MM.1S (cell line): ENCODE measurements around the gene NDUFB8.
"Not testable (repeated sequence)": the region's sequence is repeated elsewhere in the genome, so short reads cannot be mapped to it uniquely, and the experiment has no call there.

Source experiments
- DNase-seq: peaks from one replicate; pipeline ENCODE4 v3.0.0-alpha.2; 2015
- H2AFZ ChIP-seq: fragments of 300-600 bp; sonication (generic); 2 replicates; pipeline ENCODE4 v1.6.0; 2016; ENCODE audit warnings: antibody characterized with exemption, low read length
- H3F3A ChIP-seq: fragments of 300-600 bp; sonication (generic); 2 replicates; pipeline ENCODE4 v1.6.1; 2016; ENCODE audit warnings: mild to moderate bottlenecking, antibody characterized with exemption, low read length, moderate library complexity, mixed read lengths; ENCODE audit not compliant: insufficient read depth
- H3K27ac ChIP-seq: fragments of 300-600 bp; sonication (generic); 2 replicates; pipeline ENCODE4 v1.5.1; 2016; ENCODE audit warnings: mild to moderate bottlenecking, low read length
- H3K27me3 ChIP-seq: fragments of 300-600 bp; sonication (generic); replicated peaks from 2 replicates; pipeline ENCODE4 v1.6.0; 2016; ENCODE audit warnings: low read length; ENCODE audit not compliant: insufficient read depth
- H3K36me3 ChIP-seq: fragments of 300-600 bp; sonication (generic); replicated peaks from 2 replicates; pipeline ENCODE4 v1.6.1; 2016; ENCODE audit warnings: mild to moderate bottlenecking, low read length, mixed read lengths; ENCODE audit not compliant: insufficient read depth
- H3K4me1 ChIP-seq: fragments of 300-600 bp; sonication (generic); 2 replicates; pipeline ENCODE4 v1.6.1; 2016; ENCODE audit warnings: low read length, mixed read lengths
- H3K4me2 ChIP-seq: fragments of 300-600 bp; sonication (generic); 2 replicates; pipeline ENCODE4 v1.6.0; 2016; ENCODE audit warnings: low read depth, low read length
- H3K4me3 ChIP-seq: fragments of 300-600 bp; sonication (generic); 2 replicates; pipeline ENCODE4 v1.5.1; 2016; ENCODE audit warnings: low read length, mixed read lengths
- H3K79me2 ChIP-seq: fragments of 300-600 bp; sonication (generic); 2 replicates; pipeline ENCODE4 v1.6.1; 2016; ENCODE audit warnings: mixed run types, low read length, mixed read lengths
- H3K9ac ChIP-seq: fragments of 300-600 bp; sonication (generic); 2 replicates; pipeline ENCODE4 v1.6.1; 2016; ENCODE audit warnings: low read length, mixed read lengths
- H3K9me2 ChIP-seq: fragments of 300-600 bp; sonication (generic); replicated peaks from 2 replicates; pipeline ENCODE4 v1.6.1; 2016; ENCODE audit warnings: mild to moderate bottlenecking, low read length, mixed read lengths; ENCODE audit not compliant: insufficient read depth
- H3K9me3 ChIP-seq: fragments of 300-600 bp; sonication (generic); replicated peaks from 2 replicates; pipeline ENCODE4 v1.6.1; 2016; ENCODE audit warnings: mild to moderate bottlenecking, low read length, mixed read lengths; ENCODE audit not compliant: insufficient read depth
- H4K20me1 ChIP-seq: fragments of 300-600 bp; sonication (generic); 2 replicates; pipeline ENCODE4 v1.6.1; 2016; ENCODE audit warnings: mild to moderate bottlenecking, low read length, moderate library complexity, mixed read lengths; ENCODE audit not compliant: insufficient read depth
- EZH2 ChIP-seq: fragments of 300-600 bp; sonication (generic); optimal IDR thresholded peaks from 2 replicates; pipeline ENCODE3; 2017; ENCODE audit warnings: low read depth, mild to moderate bottlenecking, antibody characterized with exemption, low read length, mixed read lengths
- EZH2phosphoT487 ChIP-seq: fragments of 300-600 bp; sonication (generic); IDR thresholded peaks from 2 replicates; pipeline ENCODE4 v1.6.1; 2018; ENCODE audit warnings: antibody characterized with exemption, low read length
- TF ChIP-seq, protein P1 (sequence below): fragments of 300-600 bp; sonication (generic); IDR thresholded peaks from 2 replicates; pipeline ENCODE4 v1.5.1; 2016; ENCODE audit warnings: antibody characterized with exemption, low read length, mixed read lengths

Gene NDUFB8

DNA sequence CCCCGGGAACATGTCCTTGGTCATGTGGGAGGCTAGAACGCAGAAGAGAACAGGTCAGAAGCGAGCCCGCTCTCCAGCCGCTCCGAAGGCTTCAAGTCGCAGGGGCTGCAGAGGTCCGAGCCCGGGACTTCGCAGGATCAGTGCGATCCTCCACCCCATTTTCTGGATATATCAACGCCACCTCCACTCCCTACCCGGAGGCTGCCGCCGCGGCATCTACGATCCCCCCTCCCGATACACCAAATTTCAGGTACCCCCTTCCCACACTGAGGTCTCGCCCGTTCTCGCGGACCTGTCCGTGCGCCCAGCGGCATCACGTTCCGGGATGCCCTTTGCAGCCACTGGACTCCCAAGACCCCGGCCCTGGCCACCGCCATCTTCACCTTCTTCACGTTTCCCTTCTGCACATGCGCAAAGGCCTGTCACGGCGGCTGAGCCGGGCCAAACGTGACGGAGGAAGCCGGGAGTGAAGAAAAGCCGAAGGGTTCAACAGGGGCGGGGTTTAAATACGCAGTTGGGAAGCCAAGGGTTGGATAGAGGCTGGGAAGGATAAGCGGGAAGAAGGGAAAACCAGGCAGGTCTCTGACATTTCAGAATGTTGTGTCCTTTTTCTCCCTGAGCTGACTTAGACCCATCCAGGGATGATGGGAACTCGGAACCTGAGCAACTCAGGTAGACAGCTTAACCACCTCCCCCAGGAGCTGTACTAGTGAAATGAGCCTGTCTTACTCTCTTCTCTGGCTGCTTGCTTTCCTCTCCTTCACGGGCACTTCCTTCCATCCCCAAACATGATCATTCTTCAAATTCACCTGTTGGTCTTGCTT lies at the start of gene NDUFB8:
Gene NDUFB8, minus strand, starts transcription at position 397 of the 824 bp plus-strand sequence. Its CDS starts 20 bp downstream, at position 377.
- DNase-seq: peak; percentile 82
- peak within 1 kb of the TSS; percentile 54; the same call in 1 of the 2 replicates for H3K27ac ChIP-seq
- H3K9me3 ChIP-seq: no peaks in the 10 kb centered on the region
- peaks cover 34% of the 10 kb centered on the region for H3K4me1 ChIP-seq
- peaks cover 19% of the 10 kb centered on the region for H3F3A ChIP-seq
- peak within 1 kb of the TSS; percentile 99 for H3K4me3 ChIP-seq
- peak within 1 kb of the TSS; percentile 97 for H3K4me2 ChIP-seq
- no peaks in the 10 kb centered on the region for H4K20me1 ChIP-seq
- TF ChIP-seq, protein P1, sequence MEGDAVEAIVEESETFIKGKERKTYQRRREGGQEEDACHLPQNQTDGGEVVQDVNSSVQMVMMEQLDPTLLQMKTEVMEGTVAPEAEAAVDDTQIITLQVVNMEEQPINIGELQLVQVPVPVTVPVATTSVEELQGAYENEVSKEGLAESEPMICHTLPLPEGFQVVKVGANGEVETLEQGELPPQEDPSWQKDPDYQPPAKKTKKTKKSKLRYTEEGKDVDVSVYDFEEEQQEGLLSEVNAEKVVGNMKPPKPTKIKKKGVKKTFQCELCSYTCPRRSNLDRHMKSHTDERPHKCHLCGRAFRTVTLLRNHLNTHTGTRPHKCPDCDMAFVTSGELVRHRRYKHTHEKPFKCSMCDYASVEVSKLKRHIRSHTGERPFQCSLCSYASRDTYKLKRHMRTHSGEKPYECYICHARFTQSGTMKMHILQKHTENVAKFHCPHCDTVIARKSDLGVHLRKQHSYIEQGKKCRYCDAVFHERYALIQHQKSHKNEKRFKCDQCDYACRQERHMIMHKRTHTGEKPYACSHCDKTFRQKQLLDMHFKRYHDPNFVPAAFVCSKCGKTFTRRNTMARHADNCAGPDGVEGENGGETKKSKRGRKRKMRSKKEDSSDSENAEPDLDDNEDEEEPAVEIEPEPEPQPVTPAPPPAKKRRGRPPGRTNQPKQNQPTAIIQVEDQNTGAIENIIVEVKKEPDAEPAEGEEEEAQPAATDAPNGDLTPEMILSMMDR: no peak
- no peak for TF ChIP-seq EZH2
- TF ChIP-seq EZH2phosphoT487: no peak
- H3K79me2 ChIP-seq: peaks cover 41% of the 10 kb centered on the region
- peak within 1 kb of the TSS; percentile 94 for H3K9ac ChIP-seq
- H3K9me2 ChIP-seq: no peaks in the 10 kb centered on the region
- peak within 1 kb of the TSS; percentile 96 for H2AFZ ChIP-seq
- H3K36me3 ChIP-seq: peaks cover 7% of the 10 kb centered on the region; the same call in 1 of the 2 replicates
- H3K27me3 ChIP-seq: no peaks in the 10 kb centered on the region

DNA sequence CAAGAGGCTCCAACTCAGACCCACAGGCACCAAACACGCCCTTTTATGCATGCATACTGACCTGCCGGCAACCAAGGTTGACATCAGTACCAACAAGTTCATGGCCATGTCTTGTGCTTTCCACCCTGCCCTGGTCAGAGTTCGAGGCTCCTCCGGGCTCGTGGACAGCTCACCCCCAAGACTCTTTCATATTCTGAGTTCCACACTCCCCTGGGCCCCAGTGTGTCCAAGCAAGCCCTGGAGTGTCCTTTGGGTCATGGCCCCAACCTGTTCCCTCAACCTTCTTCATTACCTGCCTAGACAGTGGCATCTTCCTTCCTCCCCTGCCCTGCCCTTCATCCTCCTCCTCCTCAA lies 46.6 kb upstream of the NDUFB8 start:
- Histone ChIP-seq H3K9me3 (no peaks in the 10 kb centered on the region), H3K9me2 (no peaks in the 10 kb centered on the region), H3K36me3 (no peaks in the 10 kb centered on the region), H3K27me3 (peaks cover 30% of the 10 kb centered on the region; the same call in 1 of the 2 replicates), H3K4me3 (no peak overlapping the region), H3F3A (no peaks in the 10 kb centered on the region), H3K4me2 (no peak overlapping the region), H3K9ac (no peak overlapping the region), H2AFZ (no peak overlapping the region), H3K27ac (no peak overlapping the region), H3K4me1 (no peaks in the 10 kb centered on the region), H3K79me2 (no peaks in the 10 kb centered on the region), H4K20me1 (no peaks in the 10 kb centered on the region)
- TF ChIP-seq, protein P1: no peak
- no peak for TF ChIP-seq EZH2phosphoT487
- TF ChIP-seq EZH2: no peak
- no peak for DNase-seq

DNA sequence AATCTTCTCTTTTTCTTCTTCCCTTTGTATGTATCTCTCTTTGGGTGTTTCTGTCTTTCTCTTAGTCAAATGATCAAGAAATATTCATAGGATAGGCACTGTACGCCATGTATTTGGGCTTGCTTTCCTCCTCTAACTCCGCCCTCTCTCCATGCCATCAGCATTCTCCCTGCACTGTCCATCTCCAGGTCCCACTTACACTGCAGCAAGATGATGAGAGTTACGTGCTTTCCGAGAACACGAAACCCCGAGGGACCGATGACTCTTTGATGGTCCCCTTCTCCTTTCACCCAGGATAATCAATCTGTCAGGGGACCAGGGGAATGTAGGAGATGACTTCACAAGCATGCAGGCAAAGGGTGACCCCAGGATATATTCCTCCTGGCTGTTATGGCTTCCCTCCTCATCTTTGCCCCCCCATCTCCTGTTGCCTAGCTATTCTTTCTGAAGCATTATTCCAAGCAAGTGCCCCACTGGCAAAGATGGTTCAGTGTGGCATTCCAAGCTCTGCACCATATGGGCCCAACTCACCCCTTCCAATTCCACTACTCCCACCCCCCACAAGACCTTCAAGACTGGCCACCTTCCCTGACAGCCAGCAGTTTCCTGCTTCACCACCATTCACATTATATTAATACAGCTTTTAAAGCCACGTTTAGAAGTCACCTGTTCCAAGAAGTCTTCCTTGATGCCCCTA lies 46.1 kb upstream of the NDUFB8 start:
- Histone ChIP-seq H2AFZ (no peak overlapping the region), H3K9me2 (no peaks in the 10 kb centered on the region), H3K27me3 (peaks cover 30% of the 10 kb centered on the region), H3K9me3 (no peaks in the 10 kb centered on the region), H3K4me3 (no peak overlapping the region), H3K4me2 (no peak overlapping the region), H4K20me1 (no peaks in the 10 kb centered on the region), H3K9ac (no peak overlapping the region), H3K36me3 (no peaks in the 10 kb centered on the region), H3K27ac (no peak overlapping the region), H3F3A (no peaks in the 10 kb centered on the region), H3K4me1 (no peaks in the 10 kb centered on the region), H3K79me2 (no peaks in the 10 kb centered on the region)
- DNase-seq: no peak
- TF ChIP-seq, protein P1: no peak

DNA sequence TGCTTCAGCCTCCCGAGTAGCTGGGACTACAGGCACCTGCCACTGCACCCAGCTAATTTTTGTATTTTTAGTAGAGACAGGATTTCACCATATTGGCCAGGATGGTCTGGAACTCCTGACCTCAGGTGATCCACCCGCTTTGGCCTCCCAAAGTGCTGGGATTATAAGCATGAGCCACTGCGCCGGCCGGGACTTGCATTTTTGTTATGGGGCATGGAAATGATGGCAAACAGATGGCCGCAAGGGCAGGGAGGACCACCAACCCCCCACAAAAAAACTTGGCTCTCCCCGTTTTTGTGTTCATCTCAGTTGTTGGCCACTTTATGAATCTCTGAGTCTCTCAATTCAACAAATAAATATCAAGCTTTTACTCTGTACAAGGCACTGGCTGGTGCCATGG lies 45.5 kb upstream of the NDUFB8 start:
- not testable (repeated sequence) for H3K9me2 ChIP-seq, H3K27ac ChIP-seq, H3K79me2 ChIP-seq, H3F3A ChIP-seq, H3K4me1 ChIP-seq, H3K4me3 ChIP-seq, H3K9me3 ChIP-seq, H3K36me3 ChIP-seq, H3K9ac ChIP-seq, H2AFZ ChIP-seq, H4K20me1 ChIP-seq, H3K4me2 ChIP-seq, DNase-seq
- peaks cover 30% of the 10 kb centered on the region for H3K27me3 ChIP-seq
